ENCODE measurements around the gene FBRS. TPM values are rescaled to one million over a fixed set of nuclear protein-coding genes. Genes with fewer than 3 reads are reported as not detected.

Gene FBRS
- total and polyA plus RNA-seq, 2 of the 8 experiments (the other 6 are each of a cell fraction or from before 2014, with no cell fraction given) = 2.4 to 13.9 TPM

- H2BK12ac ChIP-seq (ENCODE audit: low read depth, low read length) = 0 out of 2 replicates have a peak within 1 kb of the TSS, but pooled peaks have one; percentile 18
- ChIA-PET POLR2A (ENCODE audit: partially characterized antibody) (interaction anchor here (0.6 to 6.9 kb wide), 26 partner anchors 10 to 203 kb away, joined by 3 to 85 read pairs (median 4); partner anchors contain the start of genes DCTPP1, SEPHS2, ZNF688 and ZNF747), CTCF (ENCODE audit: partially characterized antibody) (interaction anchor here (0.7 to 2.7 kb wide), 8 partner anchors 9 to 180 kb away, joined by 3 to 11 read pairs (median 4); partner anchors contain the start of genes DCTPP1 and PRR14)
- 0 out of 4 replicates have a peak, but pooled peaks cover 0 to 5% of the 10 kb centered on the region in 2 experiments for H3K79me2 ChIP-seq (ENCODE audit: control insufficient read depth in 1 of 2, insufficient read depth in 2 of 2, low read length in 2 of 2)
- no peaks in the 10 kb centered on the region for H3K9me3 ChIP-seq (ENCODE audit: insufficient read depth in 2 of 2, low read depth in 1 of 2, low read length in 1 of 2)
- peak within 1 kb of the TSS; percentile 68 for H4K91ac ChIP-seq (replicated peaks; ENCODE audit: insufficient read length, low read length)
- H3K36me3 ChIP-seq (ENCODE audit: control insufficient read depth in 2 of 4, insufficient read depth in 4 of 4, low read length in 3 of 4) = peaks cover 3 to 13% (median 6%) of the 10 kb centered on the region in 4 experiments; a peak in 5 of 8 replicates
- H3K56ac ChIP-seq (replicated peaks; ENCODE audit: insufficient read length, low read depth, low read length) = peak within 1 kb of the TSS; percentile 78
- H4K8ac ChIP-seq (ENCODE audit: extremely low read depth, insufficient read depth, low read length) = peak within 1 kb of the TSS; percentile 97
- H3K4me1 ChIP-seq (replicated peaks in 1 of 4; ENCODE audit: control insufficient read depth in 3 of 4, insufficient read depth in 4 of 4, low read length in 3 of 4) = peaks cover 0 to 3% (median 2%) of the 10 kb centered on the region in 4 experiments; a peak in 3 of 7 replicates
- DNase-seq (ENCODE audit: low read depth in 1 of 2, low spot score in 2 of 2) = peak; percentile 98 to 99
- H2AK5ac ChIP-seq (ENCODE audit: low read depth, low read length) = no peak within 1 kb of the TSS
- H3K4ac ChIP-seq (replicated peaks; ENCODE audit: insufficient read length, low read depth, low read length) = peak within 1 kb of the TSS; percentile 14
- H3K4me3 ChIP-seq (ENCODE audit: extremely low read depth in 1 of 4, insufficient read depth in 2 of 4, low read depth in 3 of 4, low read length in 4 of 4) = peak within 1 kb of the TSS; percentile 88 to 98 (median 92)
- WGBS, 2 experiments (ENCODE audit: extremely low coverage in 1 of 2, insufficient coverage in 1 of 2, insufficient read length in 1 of 2, insufficient replicate concordance in 2 of 2, low coverage in 1 of 2, low lambda C conversion rate in 2 of 2, missing lambda C conversion rate in 1 of 2) = 2% methylated on average over 55 of the region's 63 CpGs; no CpG with 5 or more reads in 1 of the 2 experiments
- peak within 1 kb of the TSS; percentile 91 for H3K18ac ChIP-seq (ENCODE audit: extremely low read depth, low read length)
- H3K27ac ChIP-seq (ENCODE audit: low read depth, low read length) = peak within 1 kb of the TSS; percentile 95
- H3K14ac ChIP-seq (ENCODE audit: insufficient read length) = no peak within 1 kb of the TSS
- peak within 1 kb of the TSS; percentile 93 to 97 (median 96) for H3K9ac ChIP-seq (replicated peaks in 1 of 4; ENCODE audit: extremely low read depth in 1 of 4, low read depth in 3 of 4, low read length in 3 of 4)
- peak within 1 kb of the TSS; percentile 18; the same call in 1 of the 2 replicates for H2BK15ac ChIP-seq (ENCODE audit: low read length)
- no peaks in the 10 kb centered on the region for H3K79me1 ChIP-seq (ENCODE audit: low read depth, low read length)
- peak; percentile 52 for FAIRE-seq
- H3K27me3 ChIP-seq (replicated peaks in 1 of 4; ENCODE audit: control insufficient read depth in 3 of 4, extremely low read depth in 1 of 4, insufficient read depth in 3 of 4, low read length in 3 of 4) = no peaks in the 10 kb centered on the region
- no peak within 1 kb of the TSS for H2BK20ac ChIP-seq (ENCODE audit: low read length)
- H2AFZ ChIP-seq (ENCODE audit: low read length) = peak within 1 kb of the TSS; percentile 82
- H2BK5ac ChIP-seq (ENCODE audit: low read depth, low read length) = peak within 1 kb of the TSS; percentile 94
- peak within 1 kb of the TSS; percentile 68 to 86 for H3K4me2 ChIP-seq (ENCODE audit: insufficient read depth in 1 of 2, low read depth in 2 of 2, low read length in 2 of 2)
- H4K20me1 ChIP-seq (replicated peaks in 1 of 2; ENCODE audit: control insufficient read depth in 1 of 2, insufficient read depth in 2 of 2, low read length in 2 of 2) = no peaks in the 10 kb centered on the region
- no peak within 1 kb of the TSS for H2BK120ac ChIP-seq (replicated peaks; ENCODE audit: low read depth, low read length)
- H3K23me2 ChIP-seq (ENCODE audit: low read depth, low read length) = peaks cover 2% of the 10 kb centered on the region; the same call in 1 of the 2 replicates
- no peak within 1 kb of the TSS for H3K23ac ChIP-seq (ENCODE audit: insufficient read length)
- H4K5ac ChIP-seq (ENCODE audit: insufficient read length, low read depth, low read length) = peak within 1 kb of the TSS; percentile 69
- TF ChIP-seq CHD2 (IDR thresholded peaks at IDR 0.05; ENCODE audit: low read length) (peak; percentile 98), KDM1A (IDR thresholded peaks at IDR 0.05; ENCODE audit: borderline replicate concordance, low read length) (no peak), BACH1 (IDR thresholded peaks at IDR 0.05; ENCODE audit: low read length) (no peak), SIX5 (IDR thresholded peaks at IDR 0.05; ENCODE audit: low read depth, low read length) (peak; percentile 94), CBX5 (IDR thresholded peaks at IDR 0.05; ENCODE audit: low read depth, low read length) (no peak), SRF (IDR thresholded peaks at IDR 0.05; ENCODE audit: low read depth, low read length) (no peak), MAFK (IDR thresholded peaks at IDR 0.05; ENCODE audit: low read depth, low read length) (no peak), JUND (IDR thresholded peaks at IDR 0.05; ENCODE audit: low read length) (0 out of 2 replicates have a peak, but pooled peaks have one; percentile 51), EP300 (IDR thresholded peaks at IDR 0.05; ENCODE audit: borderline replicate concordance in 1 of 2, low read depth in 2 of 2, low read length in 2 of 2) (no peak), KDM4A (IDR thresholded peaks at IDR 0.05; ENCODE audit: low read depth, low read length, severe bottlenecking) (peak; percentile 24), TBP (IDR thresholded peaks at IDR 0.05; ENCODE audit: low read depth, low read length) (peak; percentile 93)
Observed at GRCh38 chr16:30609926-30610839, 48.0 kb upstream of the FBRS start, which contains the start of gene ZNF689. TSS of gene ZNF689 (minus strand) at chr16:30610389. CDS start at chr16:30610041, 348 bp downstream.
